ENCODE results near the gene TXN.

DNA sequence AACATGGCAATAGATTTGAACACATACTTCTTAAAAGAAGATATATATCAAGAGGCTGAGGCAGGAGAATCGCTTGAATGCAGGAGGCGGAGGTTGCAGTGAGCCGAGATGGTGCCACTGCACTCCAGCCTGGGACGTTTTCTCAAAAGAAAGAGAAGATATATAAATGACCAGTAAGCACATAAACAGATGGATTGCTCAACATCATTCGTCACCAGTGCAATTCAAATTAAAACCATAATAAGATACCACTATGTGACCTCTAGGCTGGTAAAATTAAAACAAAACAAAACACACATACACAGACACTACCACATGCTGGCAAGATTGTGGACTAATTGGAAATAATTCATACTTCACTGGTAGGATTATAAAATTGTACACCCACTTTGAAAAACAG is 5.3 kb upstream of the TXN start:
- TF ChIP-seq, protein P1, sequence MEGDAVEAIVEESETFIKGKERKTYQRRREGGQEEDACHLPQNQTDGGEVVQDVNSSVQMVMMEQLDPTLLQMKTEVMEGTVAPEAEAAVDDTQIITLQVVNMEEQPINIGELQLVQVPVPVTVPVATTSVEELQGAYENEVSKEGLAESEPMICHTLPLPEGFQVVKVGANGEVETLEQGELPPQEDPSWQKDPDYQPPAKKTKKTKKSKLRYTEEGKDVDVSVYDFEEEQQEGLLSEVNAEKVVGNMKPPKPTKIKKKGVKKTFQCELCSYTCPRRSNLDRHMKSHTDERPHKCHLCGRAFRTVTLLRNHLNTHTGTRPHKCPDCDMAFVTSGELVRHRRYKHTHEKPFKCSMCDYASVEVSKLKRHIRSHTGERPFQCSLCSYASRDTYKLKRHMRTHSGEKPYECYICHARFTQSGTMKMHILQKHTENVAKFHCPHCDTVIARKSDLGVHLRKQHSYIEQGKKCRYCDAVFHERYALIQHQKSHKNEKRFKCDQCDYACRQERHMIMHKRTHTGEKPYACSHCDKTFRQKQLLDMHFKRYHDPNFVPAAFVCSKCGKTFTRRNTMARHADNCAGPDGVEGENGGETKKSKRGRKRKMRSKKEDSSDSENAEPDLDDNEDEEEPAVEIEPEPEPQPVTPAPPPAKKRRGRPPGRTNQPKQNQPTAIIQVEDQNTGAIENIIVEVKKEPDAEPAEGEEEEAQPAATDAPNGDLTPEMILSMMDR (conservative IDR thresholded peaks at IDR 0.05 in 1 of 2, IDR thresholded peaks at IDR 0.05 in 1 of 2; ENCODE audit: low read depth in 1 of 2, low read length in 2 of 2), result no peak
- TF ChIP-seq EZH2 (IDR thresholded peaks at IDR 0.05; ENCODE audit: low read length, missing control alignments), result no peak
